GM18868 (cell line): ENCODE results near the gene CCR1.
"Not testable (repeated sequence)": the region's sequence is repeated elsewhere in the genome, so short reads cannot be mapped to it uniquely, and the experiment has no call there.

ENCODE experiments used
- ATAC-seq: cut with Tn5 transposase; IDR thresholded peaks from one replicate; pipeline ENCODE4 v1.9.1; 2021; ENCODE audit warnings: mild to moderate bottlenecking, moderate library complexity; ENCODE audit not compliant: unreplicated experiment

Gene CCR1

DNA sequence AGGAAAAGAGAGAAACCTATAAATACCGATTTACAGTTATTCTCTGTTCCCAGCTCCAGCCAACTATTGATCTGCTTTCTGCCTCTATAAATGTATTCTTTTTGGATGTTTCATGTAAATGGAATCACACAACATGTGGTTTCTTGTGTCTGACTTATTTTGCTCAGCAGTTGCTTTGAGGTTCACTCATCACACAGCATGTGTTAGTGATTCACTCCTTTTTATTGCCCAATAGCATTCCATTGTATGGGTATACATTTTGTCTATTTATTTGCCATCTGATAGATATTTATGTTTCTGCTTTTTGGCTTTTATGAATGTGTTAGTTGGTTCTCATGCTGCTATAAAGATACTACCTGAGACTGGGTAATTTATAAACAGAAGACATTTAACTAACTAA lies 23.6 kb downstream of the CCR1 start:
- ATAC-seq = no peak

DNA sequence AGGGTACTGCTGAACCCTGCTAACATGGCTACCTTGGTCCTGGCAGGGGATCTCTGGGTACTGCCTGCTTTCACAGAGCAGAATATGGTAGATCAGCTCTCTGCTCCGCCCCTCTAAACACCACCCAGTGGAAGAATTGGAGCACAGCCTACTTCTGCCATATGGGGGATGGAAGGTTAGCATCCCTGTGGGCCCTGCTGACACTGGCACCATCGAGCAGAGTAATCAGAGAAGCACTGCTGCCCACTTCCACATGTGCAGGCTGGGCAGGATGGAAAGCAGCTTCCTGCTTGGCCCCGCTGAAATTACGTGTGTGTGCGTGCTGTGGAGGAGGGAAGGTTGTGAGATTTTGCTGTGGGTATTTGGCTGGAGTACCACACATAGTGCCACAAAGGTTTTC lies 24.8 kb downstream of the CCR1 start:
- ATAC-seq = no peak

DNA sequence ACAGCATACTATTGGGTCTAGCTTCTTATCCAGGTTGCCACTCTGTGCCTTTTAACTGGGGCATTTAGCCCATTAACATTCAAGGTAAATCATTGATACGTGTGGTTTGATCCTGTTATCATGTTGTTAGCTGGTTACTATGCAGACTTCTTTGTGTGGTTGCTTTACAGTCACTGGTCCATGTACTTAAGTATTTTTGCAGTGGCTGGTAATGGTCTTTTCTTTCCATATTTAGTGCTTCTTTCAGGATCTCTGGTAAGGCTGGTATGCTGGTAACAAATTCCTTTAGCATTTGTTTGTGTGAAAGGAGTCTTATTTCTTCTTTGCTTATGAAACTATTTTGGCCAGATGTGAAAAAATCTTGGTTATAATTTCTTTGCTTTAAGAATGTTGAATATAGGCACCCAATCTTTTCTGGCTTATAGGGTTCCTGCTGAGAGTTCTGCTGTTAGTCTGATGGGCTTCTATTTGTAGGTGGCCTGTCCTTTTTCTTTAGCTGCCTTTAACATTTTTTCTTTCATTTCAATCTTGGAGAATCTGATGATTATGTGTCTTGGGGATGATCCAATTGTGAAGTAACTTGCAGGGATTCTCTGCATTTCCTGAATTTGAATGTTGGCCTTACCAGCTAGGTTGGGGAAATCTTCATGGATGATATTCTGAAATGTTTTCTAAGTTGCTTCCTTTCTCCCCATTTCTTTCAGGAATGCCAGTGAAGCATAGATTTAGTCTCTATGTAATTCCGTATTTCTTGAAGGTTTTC lies 39.3 kb downstream of the CCR1 start:
- no peak for ATAC-seq

DNA sequence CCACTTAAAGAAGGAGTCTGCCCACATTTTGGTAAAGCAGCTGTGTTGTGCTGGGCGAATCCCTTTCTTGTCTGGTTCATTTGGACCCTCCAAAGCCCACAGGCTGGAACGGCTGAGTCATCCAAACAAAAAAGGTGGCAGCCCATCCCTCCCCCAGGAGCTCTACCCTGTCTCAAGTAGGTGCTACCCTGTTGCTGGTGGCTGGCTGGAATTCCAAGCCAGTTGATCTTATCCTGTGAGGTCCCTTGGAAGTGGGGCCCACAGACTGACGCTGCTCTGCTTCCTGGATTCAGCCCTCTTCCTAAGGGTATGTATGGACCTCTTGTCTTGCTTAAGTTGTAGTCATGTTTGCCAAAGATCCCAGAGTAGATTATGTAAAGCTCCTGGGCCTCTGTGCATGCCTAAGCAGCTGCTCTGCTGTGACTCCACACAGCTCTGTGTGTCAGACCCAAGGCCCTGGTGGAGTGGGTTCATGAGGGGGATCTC lies 44.5 kb downstream of the CCR1 start:
- no peak for ATAC-seq

DNA sequence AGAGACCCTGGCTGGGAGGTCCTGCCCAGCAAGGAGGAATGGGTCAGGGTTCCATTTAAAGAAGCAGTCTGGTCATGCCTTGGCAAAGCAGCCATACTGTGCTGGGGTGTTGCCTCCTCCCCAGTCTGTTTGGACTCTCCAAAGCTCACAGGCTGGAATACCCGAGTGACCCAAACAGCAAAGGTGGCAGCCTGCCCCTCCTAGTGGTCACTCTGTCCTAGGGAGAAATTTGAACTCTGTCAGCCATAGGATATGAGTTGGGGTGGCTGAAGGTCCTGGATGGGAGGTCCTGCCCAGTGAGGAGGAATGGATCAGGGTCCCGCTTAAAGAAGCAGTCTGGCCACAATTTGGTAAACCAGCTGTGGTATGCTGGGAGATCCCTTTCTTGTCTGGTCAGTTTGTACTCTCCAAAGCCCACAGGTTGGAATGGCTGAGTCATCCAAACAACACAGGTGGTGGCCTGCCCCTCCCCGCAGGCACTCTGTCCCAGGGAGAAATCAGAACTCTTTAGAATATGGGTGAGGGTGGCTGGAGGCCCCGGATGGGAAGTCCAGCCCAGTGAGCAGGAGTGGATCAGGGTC lies 45.0 kb downstream of the CCR1 start:
- no peak for ATAC-seq

DNA sequence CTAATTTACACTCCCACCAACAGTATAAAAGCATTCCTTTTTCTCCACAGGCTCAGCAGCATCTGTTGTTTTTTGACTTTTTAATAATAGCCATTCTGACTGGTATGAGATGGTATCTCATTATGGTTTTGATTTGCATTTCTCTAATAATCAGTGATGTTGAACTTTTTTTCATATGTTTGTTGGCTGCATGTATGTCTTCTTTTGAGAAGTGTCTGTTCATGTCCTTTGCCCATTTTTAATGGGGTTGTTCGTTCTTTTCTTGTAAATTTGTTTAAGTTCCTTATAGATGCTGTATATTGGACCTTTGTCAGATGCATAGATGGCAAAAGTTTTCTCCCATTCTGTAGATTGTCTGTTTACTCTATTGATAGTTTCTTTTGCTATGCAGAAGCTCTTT lies 50.4 kb downstream of the CCR1 start:
- not testable (repeated sequence) for ATAC-seq

DNA sequence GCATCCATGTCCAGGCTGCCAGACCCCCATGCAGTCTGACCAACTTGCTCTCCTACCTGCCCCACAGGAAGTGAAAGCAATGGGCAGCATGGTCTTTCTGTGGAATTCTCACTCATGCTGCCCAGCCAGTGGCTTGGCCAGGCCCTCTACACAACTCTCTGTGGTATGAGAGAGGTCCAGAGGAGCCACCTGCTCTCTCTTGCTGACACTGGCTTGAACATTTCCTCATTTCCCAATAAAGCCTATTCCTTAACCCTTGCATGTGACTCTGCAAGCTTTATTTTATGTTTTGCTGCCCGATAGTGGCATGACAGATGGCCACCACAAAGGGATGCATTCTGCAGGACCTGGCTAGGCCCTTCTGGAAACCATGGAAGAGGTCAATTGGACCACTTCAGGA lies 53.8 kb downstream of the CCR1 start:
- no peak for ATAC-seq
